GM10847 (cell line): Measurements from ENCODE around the gene FOXO6.

ENCODE experiments used
- POLR2A ChIP-seq: IDR thresholded peaks from 2 replicates; pipeline ENCODE4 v1.6.1; 2011; ENCODE audit not compliant: insufficient read length; ENCODE audit errors: extremely low read depth

The FOXO6 gene

GRCh38 chr1:41323243-41323642 lies 38.0 kb upstream of the FOXO6 start:
- no peak for TF ChIP-seq POLR2A

- no peak for TF ChIP-seq POLR2A
These were observed 35.4 kb upstream of the FOXO6 start for GRCh38 chr1:41325801-41326200.

- TF ChIP-seq POLR2A: no peak
These were observed 33.7 kb upstream of the FOXO6 start for GRCh38 chr1:41327383-41327999.

- TF ChIP-seq POLR2A: no peak
These were observed 33.1 kb upstream of the FOXO6 start for GRCh38 chr1:41328001-41328615.

GRCh38 chr1:41328780-41329640 lies 32.2 kb upstream of the FOXO6 start:
- TF ChIP-seq POLR2A: no peak

- no peak for TF ChIP-seq POLR2A
These were observed 31.3 kb upstream of the FOXO6 start for GRCh38 chr1:41329662-41330587.

GRCh38 chr1:41330588-41331545 lies 30.4 kb upstream of the FOXO6 start:
- no peak for TF ChIP-seq POLR2A

GRCh38 chr1:41331546-41331917 lies 29.7 kb upstream of the FOXO6 start:
- TF ChIP-seq POLR2A: no peak

- no peak for TF ChIP-seq POLR2A
These were observed 28.0 kb upstream of the FOXO6 start for GRCh38 chr1:41333146-41333784.

- no peak for TF ChIP-seq POLR2A
These were observed 22.4 kb upstream of the FOXO6 start for GRCh38 chr1:41338820-41339219.

GRCh38 chr1:41340655-41341364 lies 20.4 kb upstream of the FOXO6 start:
- TF ChIP-seq POLR2A: no peak

GRCh38 chr1:41341365-41341683 lies 19.9 kb upstream of the FOXO6 start:
- TF ChIP-seq POLR2A: no peak
